ENCODE measurements around the gene GPALPP1.
A peak's percentile ranks its signal among the peaks of the same experiment; 100 is the strongest.

GPALPP1 gene

GRCh38 chr13:44967704-44968433, 21.5 kb upstream of the GPALPP1 start:
- no peak for DNase-seq (ENCODE audit: low spot score)
- TF ChIP-seq CTCF (IDR thresholded peaks at IDR 0.05; ENCODE audit: extremely low read depth, missing control alignments) = no peak

- DNase-seq (ENCODE audit: low spot score) = no peak
- TF ChIP-seq CTCF (IDR thresholded peaks at IDR 0.05; ENCODE audit: extremely low read depth, missing control alignments) = no peak
Observed at GRCh38 chr13:44968434-44968815, 20.9 kb upstream of the GPALPP1 start.

GRCh38 chr13:44969551-44970484, 19.5 kb upstream of the GPALPP1 start:
- DNase-seq (ENCODE audit: low spot score) = no peak
- peak; percentile 25 for TF ChIP-seq CTCF (IDR thresholded peaks at IDR 0.05; ENCODE audit: extremely low read depth, missing control alignments)

GRCh38 chr13:44971656-44972595, 17.4 kb upstream of the GPALPP1 start:
- TF ChIP-seq CTCF (IDR thresholded peaks at IDR 0.05; ENCODE audit: extremely low read depth, missing control alignments) = no peak
- DNase-seq (ENCODE audit: low spot score) = no peak

- TF ChIP-seq CTCF (IDR thresholded peaks at IDR 0.05; ENCODE audit: extremely low read depth, missing control alignments) = peak; percentile 16
- no peak for DNase-seq (ENCODE audit: low spot score)
Observed at GRCh38 chr13:44972956-44973581, 16.3 kb upstream of the GPALPP1 start.

- no peak for DNase-seq (ENCODE audit: low spot score)
- TF ChIP-seq CTCF (IDR thresholded peaks at IDR 0.05; ENCODE audit: extremely low read depth, missing control alignments) = no peak
Observed at GRCh38 chr13:44974056-44974793, 15.1 kb upstream of the GPALPP1 start.
